NCI-H82 treated with DMSO at 0.1 percent for 48 hours (cell line): ENCODE results near the gene CASKIN1.

Experiments used
- DNase-seq: peaks from one replicate; lab custom pipeline; 2025; ENCODE audit not compliant: unreplicated experiment; lab: John Stamatoyannopoulos, UW

Gene CASKIN1

GRCh38 chr16:2195322-2196161 is 863 bp downstream of the CASKIN1 start:
- no peak for DNase-seq

- DNase-seq = peak; percentile 51
Observed at GRCh38 chr16:2194852-2195321, 1.5 kb downstream of the CASKIN1 start.

- no peak for DNase-seq
Observed at GRCh38 chr16:2194166-2194834, 2.1 kb downstream of the CASKIN1 start.

DNA sequence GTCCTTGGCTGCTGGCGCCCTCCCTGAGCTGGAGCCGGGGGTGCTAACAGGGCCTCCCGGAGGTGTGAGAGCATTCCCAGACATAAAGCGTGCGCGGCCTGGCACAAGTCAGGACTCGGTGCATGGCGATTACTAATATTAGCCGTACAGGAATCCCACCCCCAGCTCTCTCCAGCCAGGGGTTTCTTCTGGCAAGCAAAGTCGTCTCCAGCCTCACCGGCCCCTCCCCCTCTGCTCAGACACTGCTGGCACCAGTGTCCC is 5.0 kb downstream of the CASKIN1 start:
- no peak for DNase-seq

DNA sequence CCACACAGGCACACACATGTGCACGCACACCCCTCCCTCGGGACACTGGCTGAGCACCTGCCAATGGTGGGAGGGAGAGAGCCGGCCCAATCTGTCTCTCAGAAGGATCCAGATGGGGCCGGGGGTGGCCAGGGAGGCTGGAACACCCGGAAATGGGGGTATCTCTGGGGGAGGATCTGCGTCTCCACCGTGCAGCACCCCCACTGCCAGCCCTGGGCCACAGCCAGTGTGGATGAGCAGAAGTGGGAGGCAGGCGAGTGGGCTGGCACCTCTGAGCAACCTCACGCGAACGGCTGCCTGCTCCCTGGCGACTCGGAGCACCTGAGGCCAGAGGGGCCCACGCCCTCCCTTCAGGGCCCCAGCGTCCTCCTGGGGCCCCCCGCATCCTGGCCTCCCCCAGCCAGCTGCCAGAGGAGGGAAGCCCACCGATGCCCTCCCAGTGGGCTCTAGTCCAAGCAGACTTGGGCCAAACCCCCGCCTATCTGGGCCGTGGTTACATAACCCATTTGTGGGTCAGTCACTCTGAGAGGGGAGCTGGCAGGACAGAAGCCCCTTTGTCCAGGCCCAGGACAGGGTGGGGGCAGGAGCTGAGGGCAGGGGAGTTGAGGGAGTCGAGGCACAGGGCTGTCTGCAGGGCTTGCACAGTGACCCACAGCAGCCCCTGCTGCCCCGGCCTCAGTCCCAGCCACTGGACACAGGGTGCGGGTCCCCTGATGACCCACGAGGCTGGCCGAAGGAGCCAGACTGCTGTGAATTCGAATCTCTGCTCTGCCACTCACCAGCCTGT is 5.6 kb downstream of the CASKIN1 start:
- no peak for DNase-seq

- DNase-seq = no peak
Observed at GRCh38 chr16:2190002-2190658, 6.3 kb downstream of the CASKIN1 start.

DNA sequence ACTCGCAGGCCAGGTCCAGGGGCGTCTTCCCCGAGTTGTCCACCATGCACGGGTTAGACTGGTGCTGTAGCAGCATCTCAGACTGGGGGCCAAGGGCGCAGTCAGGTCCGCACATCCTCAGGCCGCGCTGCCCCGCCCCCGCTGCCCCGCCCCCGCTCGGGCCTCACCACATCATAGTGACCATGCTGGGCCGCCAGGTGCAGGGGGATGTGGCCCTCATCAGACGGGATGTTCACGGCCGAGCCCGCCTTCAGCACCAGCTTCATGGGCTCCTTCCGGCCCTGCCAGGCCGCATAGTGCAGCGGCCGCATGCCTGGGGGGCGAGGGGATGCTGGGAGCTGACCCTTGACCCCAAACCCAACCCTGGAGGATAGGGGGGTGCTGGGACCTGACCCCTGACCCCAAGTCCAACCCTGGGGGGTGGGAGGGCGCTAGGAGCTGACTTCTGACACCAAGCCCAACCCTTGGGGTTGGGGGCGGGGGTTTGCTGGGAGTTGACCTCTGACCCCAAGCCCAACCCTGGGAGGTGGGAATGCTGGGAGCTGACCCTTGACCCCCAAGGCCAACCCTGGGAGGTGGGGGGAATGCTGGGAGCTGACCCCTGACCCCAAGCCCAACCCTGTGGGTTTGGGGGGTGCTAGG is 7.0 kb downstream of the CASKIN1 start:
- DNase-seq = no peak

GRCh38 chr16:2188395-2188794 is 8.0 kb downstream of the CASKIN1 start:
- DNase-seq = no peak

DNA sequence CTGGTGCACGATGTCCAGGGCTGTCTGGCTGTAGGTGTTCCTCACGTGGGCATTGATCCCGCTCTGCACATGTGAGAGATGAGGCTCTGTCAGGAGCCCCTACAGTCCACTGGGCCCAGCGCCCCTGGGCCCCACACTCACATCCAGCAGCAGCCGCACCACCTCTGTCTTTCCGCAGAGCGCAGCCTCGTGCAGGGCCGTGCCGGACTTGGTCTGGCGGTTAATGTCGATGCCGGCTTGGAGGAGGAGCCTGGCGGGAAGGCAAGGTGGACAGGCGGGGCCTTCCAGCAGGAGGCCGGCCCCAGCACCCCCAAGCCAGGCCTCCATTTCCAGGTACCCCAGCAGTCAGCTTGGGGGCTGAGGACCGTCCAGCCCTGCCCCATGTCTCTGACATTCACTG is 9.2 kb downstream of the CASKIN1 start:
- no peak for DNase-seq

GRCh38 chr16:2186505-2186904 is 9.9 kb downstream of the CASKIN1 start:
- DNase-seq = no peak

DNA sequence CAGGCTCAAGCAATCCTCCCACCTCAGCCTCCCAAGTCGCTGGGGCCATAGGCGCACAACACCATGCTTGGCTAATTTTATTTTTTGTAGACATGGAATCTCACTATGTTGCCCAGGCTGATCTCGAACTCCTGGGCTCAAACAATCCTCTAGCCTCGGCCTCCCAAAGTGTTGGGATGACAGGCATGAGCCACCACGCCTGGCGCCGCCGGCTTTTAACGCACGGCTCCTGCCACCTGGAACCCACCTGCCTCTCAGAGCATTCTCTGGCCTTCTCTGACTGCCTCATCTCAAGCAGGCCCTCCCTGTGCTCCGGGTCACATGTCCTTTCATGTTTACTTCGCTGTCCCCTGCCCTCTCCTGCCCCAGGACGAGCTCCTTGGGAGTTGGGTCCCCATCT is 10.3 kb downstream of the CASKIN1 start:
- no peak for DNase-seq

GRCh38 chr16:2184962-2185361 is 11.4 kb downstream of the CASKIN1 start:
- no peak for DNase-seq

GRCh38 chr16:2184346-2184745 is 12.1 kb downstream of the CASKIN1 start:
- no peak for DNase-seq

DNA sequence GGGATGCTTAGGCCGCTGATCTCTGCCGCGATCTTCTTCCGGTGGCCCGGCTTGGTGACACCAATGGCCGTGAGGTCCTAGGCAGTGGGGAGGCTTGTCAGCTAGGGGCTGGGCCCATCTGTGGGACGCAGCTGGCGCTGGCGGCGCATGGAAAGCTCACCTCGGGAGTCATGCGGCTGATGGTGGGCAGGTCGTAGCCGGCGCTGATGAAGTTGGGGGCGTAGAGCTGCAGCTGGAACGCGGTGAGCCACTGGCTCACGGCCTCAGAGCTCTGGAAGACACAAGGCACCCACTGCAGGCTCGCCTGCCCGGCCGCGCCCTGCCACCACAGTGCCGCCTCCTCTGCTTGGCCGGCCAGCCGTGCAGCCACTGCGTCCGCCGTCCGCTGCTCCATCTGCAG is 12.7 kb downstream of the CASKIN1 start:
- DNase-seq = no peak

GRCh38 chr16:2181952-2182351 is 14.5 kb downstream of the CASKIN1 start:
- no peak for DNase-seq

DNA sequence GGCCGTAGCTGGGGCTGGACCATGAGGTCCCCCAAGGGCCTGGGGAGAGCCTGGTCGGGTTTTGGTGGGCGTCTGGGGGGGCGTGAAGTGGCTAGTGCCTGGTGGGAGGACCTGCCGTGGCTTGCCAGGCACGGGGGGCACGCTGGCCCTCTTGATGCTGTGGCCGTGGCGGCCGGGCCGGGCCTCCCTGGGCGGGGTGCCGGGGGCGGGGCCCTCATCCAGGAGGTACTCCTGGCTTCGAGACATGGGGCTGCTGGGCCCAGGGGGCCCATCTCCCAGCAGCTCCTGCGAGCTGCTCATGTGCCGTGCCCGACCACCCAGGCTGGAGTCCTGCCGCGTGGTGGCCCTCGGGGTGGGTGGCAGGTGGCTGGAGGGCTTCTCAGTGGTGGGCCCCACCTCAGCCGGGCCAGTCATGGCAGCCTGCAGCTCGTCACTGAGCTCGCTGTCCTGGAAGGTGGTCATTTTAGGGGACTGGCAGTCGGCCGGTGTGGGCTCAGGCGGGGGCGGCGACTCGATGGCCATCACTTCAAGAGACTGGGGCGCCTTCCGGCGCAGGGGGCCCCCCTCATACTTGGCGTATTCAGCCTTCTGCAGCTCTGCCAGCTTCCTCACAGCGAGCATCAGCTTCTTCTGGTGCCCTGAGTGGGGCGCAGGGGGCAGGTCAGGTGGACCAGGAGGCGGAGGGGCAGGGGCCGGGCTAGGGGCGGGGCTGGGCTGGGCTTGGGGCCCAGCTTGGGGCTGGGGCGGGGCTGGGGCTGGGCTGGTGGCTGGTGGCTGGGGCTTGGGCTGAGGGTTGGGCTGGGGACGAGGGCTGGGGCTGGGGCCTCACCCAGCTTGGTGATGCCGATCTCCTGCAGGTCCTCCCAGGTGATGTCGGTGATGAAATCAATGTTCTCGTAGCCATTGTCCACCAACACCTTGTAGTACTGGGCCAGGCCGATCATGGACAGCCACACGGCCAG is 15.2 kb downstream of the CASKIN1 start:
- DNase-seq = no peak

DNA sequence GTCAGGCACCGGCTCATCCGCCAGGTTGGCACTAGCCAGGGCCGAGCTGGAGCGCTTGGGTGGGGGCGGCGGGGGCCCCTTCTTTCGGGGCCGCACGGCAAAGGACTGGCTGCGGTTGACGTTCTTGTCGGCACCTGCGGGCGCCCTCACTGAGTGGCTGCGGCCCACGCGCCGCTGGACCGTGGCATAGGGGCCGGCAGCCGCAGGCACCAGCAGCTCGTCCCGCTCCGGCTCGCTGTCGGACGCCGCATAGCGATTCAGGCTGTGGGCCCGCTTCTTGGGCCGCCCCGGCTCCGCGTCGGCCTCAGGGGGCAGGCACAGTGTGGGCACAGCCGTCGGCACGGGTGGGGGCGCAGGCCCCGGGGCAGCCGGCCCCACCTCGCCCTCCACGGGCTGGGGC is 15.9 kb downstream of the CASKIN1 start:
- no peak for DNase-seq

DNA sequence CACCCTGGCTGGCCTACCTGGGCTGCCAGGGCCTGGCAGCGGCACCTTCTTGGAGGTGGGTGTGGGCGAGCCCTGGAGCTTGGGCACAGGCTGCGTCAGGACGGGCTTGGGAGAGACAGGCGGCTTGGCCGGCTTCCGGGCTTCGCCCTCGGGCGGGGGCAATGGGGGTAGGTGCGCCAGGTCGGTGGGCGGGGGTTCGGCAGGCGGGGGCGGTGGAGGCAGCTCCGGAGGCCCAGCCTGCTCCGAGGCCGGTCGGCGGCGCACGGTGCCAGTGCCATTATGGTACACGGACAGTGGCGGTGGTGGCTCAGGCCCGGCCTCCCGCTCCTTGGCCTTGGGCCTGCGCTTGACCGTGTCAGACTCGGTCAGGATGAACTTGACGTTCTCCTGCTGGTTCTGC is 16.8 kb downstream of the CASKIN1 start:
- no peak for DNase-seq

DNA sequence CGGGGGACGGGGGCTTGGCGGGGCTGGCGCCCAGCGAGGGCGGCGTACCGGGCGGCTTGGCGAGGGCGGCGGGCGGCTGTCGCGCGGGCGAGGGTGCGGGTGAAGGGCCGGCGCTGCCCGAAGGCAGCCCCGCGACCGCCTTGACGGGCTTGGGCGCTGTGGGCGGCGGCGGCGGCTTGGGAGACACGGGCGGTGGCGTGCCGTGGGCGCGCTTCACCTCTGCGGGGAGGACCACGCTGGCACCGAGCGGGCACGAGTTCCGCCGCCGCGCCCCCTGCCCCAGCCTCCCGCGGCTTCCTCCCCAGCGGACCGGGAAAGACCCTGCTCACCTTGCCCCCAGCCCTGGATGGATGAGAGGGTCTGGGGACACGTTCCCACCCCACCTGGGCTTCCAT is 17.3 kb downstream of the CASKIN1 start:
- DNase-seq = no peak
